Keratinocyte (primary cell): ENCODE measurements around the gene SCLY. TPM values are rescaled to one million over a fixed set of nuclear protein-coding genes. Genes with fewer than 3 reads are reported as not detected.

Experiments used
- DNase-seq: peaks from one replicate; pipeline ENCODE4 v3.0.0-alpha.2; 2011; ENCODE audit warnings: low read depth, missing footprints, low spot score
- FAIRE-seq: peaks from 2 replicates; lab custom pipeline; 2011; peaks lifted over from hg19 to GRCh38; lab: Jason Lieb, UNC
- H2AFZ ChIP-seq: 2 replicates; pipeline ENCODE4 v1.6.0; 2012; ENCODE audit warnings: low read length, control low read depth, inconsistent platforms; ENCODE audit not compliant: control insufficient read depth
- H3K27ac ChIP-seq: 2 replicates; pipeline ENCODE4 v1.5.1; 2011; ENCODE audit warnings: low read length; ENCODE audit not compliant: control insufficient read depth, insufficient read depth
- H3K27me3 ChIP-seq: 3 replicates; pipeline ENCODE4 v1.6.0; 2011; ENCODE audit warnings: low read length; ENCODE audit not compliant: control insufficient read depth, insufficient read depth; ENCODE audit errors: extremely low read depth
- H3K36me3 ChIP-seq, 2 experiments: 2 replicates in 1 of 2; 3 replicates in 1 of 2; pipeline ENCODE4 v1.5.1; 2011; ENCODE audit warnings: low read length in 2 of 2, mild to moderate bottlenecking in 1 of 2; ENCODE audit not compliant: control insufficient read depth in 2 of 2, insufficient read depth in 2 of 2; ENCODE audit errors: extremely low read depth in 1 of 2
- H3K4me1 ChIP-seq: 3 replicates; pipeline ENCODE4 v1.5.1; 2011; ENCODE audit warnings: low read length; ENCODE audit not compliant: control insufficient read depth, insufficient read depth; ENCODE audit errors: extremely low read depth
- H3K4me2 ChIP-seq: 3 replicates; pipeline ENCODE4 v1.6.0; 2011; ENCODE audit warnings: low read depth, low read length; ENCODE audit not compliant: control insufficient read depth, insufficient read depth; ENCODE audit errors: extremely low read depth
- H3K4me3 ChIP-seq, 3 experiments: fragments of 200-600 bp in 1 of 3; sonication (generic) in 1 of 3; 2 replicates in 2 of 3; 3 replicates in 1 of 3; pipeline ENCODE4 v1.5.1; 2011 to 2016; ENCODE audit warnings: low read length in 3 of 3, mild to moderate bottlenecking in 3 of 3, control low read depth in 2 of 3, inconsistent platforms in 1 of 3, low read depth in 1 of 3, mixed read lengths in 1 of 3, mixed run types in 1 of 3, moderate library complexity in 1 of 3; ENCODE audit not compliant: control insufficient read depth in 2 of 3, insufficient read depth in 2 of 3; ENCODE audit errors: extremely low read depth in 1 of 3
- H3K79me2 ChIP-seq: 2 replicates; pipeline ENCODE4 v1.6.0; 2012; ENCODE audit warnings: low read length; ENCODE audit not compliant: control insufficient read depth, insufficient read depth
- H3K9ac ChIP-seq: 3 replicates; pipeline ENCODE4 v1.6.0; 2011; ENCODE audit warnings: low read length; ENCODE audit not compliant: control insufficient read depth, insufficient read depth; ENCODE audit errors: extremely low read depth
- H3K9me1 ChIP-seq: 3 replicates; pipeline ENCODE4 v1.6.0; 2011; ENCODE audit warnings: low read length; ENCODE audit not compliant: control insufficient read depth, insufficient read depth; ENCODE audit errors: extremely low read depth
- H3K9me3 ChIP-seq: 2 replicates; pipeline ENCODE4 v1.5.1; 2012; ENCODE audit warnings: low read depth, low read length; ENCODE audit not compliant: control insufficient read depth
- H4K20me1 ChIP-seq: 3 replicates; pipeline ENCODE4 v1.6.0; 2011; ENCODE audit warnings: low read length; ENCODE audit not compliant: control insufficient read depth, insufficient read depth; ENCODE audit errors: extremely low read depth
- EZH2 ChIP-seq: IDR thresholded peaks from one replicate; pipeline ENCODE4 v1.6.1; 2012; ENCODE audit warnings: inconsistent platforms, mild to moderate bottlenecking, low read length, moderate library complexity
- dilution Hi-C: fragments of 300-500 bp; cut with MboI; formaldehyde crosslinking; loops from one replicate; pipeline ENCODE4 v1.7.0; 2020; ENCODE audit warnings: low sequenced_read_pairs; ENCODE audit not compliant: extremely low pct_ligation_motif_present
- polyA plus RNA-seq, 5 experiments: library from polyadenylated mRNA; depleted of rRNA in 3 of 5; stranded (reverse) in 3 of 5; stranded (forward) in 1 of 5; unstranded in 1 of 5; fragments of >200 nt; gene quantifications; 1 replicate in 1 of 5; 2 replicates in 3 of 5; 3 replicates in 1 of 5; pipeline versions ENCODE4 v1.2.1 to v1.2.3, GENCODE V29; 2011 to 2012; ENCODE audit warnings: missing spikeins in 2 of 5, low read depth in 1 of 5, low replicate concordance in 1 of 5
- TF ChIP-seq, protein P1 (sequence below), 3 experiments: IDR thresholded peaks in 1 of 3; conservative IDR thresholded peaks in 1 of 3; optimal IDR thresholded peaks in 1 of 3; 2 replicates in 2 of 3; 3 replicates in 1 of 3; pipeline versions ENCODE3 to v1.5.1; 2011; ENCODE audit warnings: low read length in 3 of 3, mild to moderate bottlenecking in 3 of 3, moderate library complexity in 2 of 3, control low read depth in 1 of 3, inconsistent platforms in 1 of 3; ENCODE audit not compliant: insufficient read depth in 2 of 3; ENCODE audit errors: extremely low read depth in 1 of 3

Gene SCLY
- polyA plus RNA-seq, 1 donor (not counting 4 experiments of a cell fraction or from before 2014, with no cell fraction given) = 11.8 TPM

- TF ChIP-seq EZH2 = no peak
- TF ChIP-seq, protein P1, sequence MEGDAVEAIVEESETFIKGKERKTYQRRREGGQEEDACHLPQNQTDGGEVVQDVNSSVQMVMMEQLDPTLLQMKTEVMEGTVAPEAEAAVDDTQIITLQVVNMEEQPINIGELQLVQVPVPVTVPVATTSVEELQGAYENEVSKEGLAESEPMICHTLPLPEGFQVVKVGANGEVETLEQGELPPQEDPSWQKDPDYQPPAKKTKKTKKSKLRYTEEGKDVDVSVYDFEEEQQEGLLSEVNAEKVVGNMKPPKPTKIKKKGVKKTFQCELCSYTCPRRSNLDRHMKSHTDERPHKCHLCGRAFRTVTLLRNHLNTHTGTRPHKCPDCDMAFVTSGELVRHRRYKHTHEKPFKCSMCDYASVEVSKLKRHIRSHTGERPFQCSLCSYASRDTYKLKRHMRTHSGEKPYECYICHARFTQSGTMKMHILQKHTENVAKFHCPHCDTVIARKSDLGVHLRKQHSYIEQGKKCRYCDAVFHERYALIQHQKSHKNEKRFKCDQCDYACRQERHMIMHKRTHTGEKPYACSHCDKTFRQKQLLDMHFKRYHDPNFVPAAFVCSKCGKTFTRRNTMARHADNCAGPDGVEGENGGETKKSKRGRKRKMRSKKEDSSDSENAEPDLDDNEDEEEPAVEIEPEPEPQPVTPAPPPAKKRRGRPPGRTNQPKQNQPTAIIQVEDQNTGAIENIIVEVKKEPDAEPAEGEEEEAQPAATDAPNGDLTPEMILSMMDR (optimal IDR thresholded peaks at IDR 0.05 in 1 of 3, IDR thresholded peaks at IDR 0.05 in 1 of 3, conservative IDR thresholded peaks at IDR 0.05 in 1 of 3; ENCODE audit: extremely low read depth in 1 of 3, insufficient read depth in 2 of 3, low read length in 3 of 3) = no peak
- DNase-seq = no peak
- H3K9me1 ChIP-seq = no peaks in the 10 kb centered on the region
- no peaks in the 10 kb centered on the region for H3K9me3 ChIP-seq
- H3K4me3 ChIP-seq = no peak overlapping the region
- dilution Hi-C loops = no loop called here
- peak overlapping the region; percentile 64 for H3K4me2 ChIP-seq
- H3K27me3 ChIP-seq = no peaks in the 10 kb centered on the region
- H3K36me3 ChIP-seq = no peaks in the 10 kb centered on the region
- H3K27ac ChIP-seq = no peak overlapping the region
- no peaks in the 10 kb centered on the region for H4K20me1 ChIP-seq
- no peak overlapping the region for H2AFZ ChIP-seq
- no peaks in the 10 kb centered on the region for H3K79me2 ChIP-seq
- no peak overlapping the region for H3K9ac ChIP-seq
- no peak for FAIRE-seq
- H3K4me1 ChIP-seq = peaks cover 30% of the 10 kb centered on the region
Measured at GRCh38 chr2:238140721-238141540, 80.1 kb downstream of the SCLY start.

DNA sequence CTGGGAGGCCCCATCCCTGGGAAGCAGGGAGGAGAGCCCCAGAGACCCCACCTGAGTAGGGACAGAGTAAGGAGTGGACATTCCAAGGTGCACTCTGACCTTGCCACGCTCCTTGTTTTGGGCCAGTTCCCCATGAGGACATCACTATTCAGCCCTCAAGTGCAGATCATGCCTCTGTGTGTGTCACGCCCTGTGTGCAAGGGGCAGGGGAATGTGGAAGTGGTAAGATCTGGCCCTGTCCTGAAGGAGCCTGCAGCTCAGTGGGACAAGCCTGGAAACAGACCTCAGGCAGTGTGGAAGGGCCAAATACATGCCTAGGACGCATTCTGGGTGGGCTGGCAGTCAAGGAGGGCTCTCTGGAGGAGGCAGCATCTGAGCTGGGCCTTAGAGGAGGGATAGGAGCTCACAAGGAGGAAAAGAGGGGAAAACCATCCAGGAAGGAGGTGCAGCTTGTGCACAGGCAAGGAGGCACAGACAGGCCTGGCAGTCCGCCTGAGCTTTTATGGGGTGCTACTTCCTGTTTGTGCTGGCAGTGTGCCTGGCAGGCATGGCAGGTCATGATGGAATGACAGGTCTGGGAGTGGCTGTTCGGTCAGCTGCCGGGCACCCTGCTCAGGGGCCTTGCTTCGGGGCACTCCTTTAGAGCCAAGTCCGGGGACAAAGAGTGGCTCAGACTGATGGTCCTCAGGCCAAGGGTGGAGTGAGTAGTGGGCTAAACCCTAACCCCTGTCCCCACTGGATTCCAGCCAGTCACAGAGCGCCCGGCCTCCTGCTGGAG lies 80.9 kb downstream of the SCLY start:
- Histone ChIP-seq H3K27ac (no peak overlapping the region), H2AFZ (no peak overlapping the region), H3K9me3 (no peaks in the 10 kb centered on the region), H4K20me1 (no peaks in the 10 kb centered on the region), H3K9ac (peak overlapping the region; percentile 35), H3K36me3 (no peaks in the 10 kb centered on the region), H3K4me1 (peaks cover 30% of the 10 kb centered on the region), H3K4me3 (no peak overlapping the region), H3K4me2 (peak overlapping the region; percentile 64), H3K27me3 (no peaks in the 10 kb centered on the region), H3K79me2 (no peaks in the 10 kb centered on the region), H3K9me1 (no peaks in the 10 kb centered on the region)
- FAIRE-seq (peak; percentile 57), DNase-seq (peak; percentile 42)
- TF ChIP-seq, protein P1 (optimal IDR thresholded peaks at IDR 0.05 in 1 of 3, IDR thresholded peaks at IDR 0.05 in 1 of 3, conservative IDR thresholded peaks at IDR 0.05 in 1 of 3; ENCODE audit: extremely low read depth in 1 of 3, insufficient read depth in 2 of 3, low read length in 3 of 3) = no peak
- no peak for TF ChIP-seq EZH2
- dilution Hi-C loops = no loop called here
